HCT116 (cell line): ENCODE data around the gene POLR1A.

ENCODE experiments used
- CEBPB ChIP-seq: IDR thresholded peaks from 2 replicates; pipeline ENCODE4 v1.6.1; 2012; ENCODE audit warnings: low read depth
- FOSL1 ChIP-seq: IDR thresholded peaks from 2 replicates; pipeline ENCODE4 v1.6.1; 2012; ENCODE audit warnings: low read depth
- POLR2A ChIP-seq: IDR thresholded peaks from 2 replicates; pipeline ENCODE4 v1.7.0; 2011; ENCODE audit warnings: borderline replicate concordance; ENCODE audit not compliant: insufficient read depth, insufficient read length; ENCODE audit errors: extremely low read depth
- POLR2AphosphoS5 ChIP-seq: IDR thresholded peaks from 2 replicates; pipeline ENCODE4 v1.6.1; 2011; ENCODE audit warnings: mild to moderate bottlenecking, low read depth, low read length, moderate library complexity
- RAD21 ChIP-seq: IDR thresholded peaks from 2 replicates; pipeline ENCODE4 v1.6.1; 2012; ENCODE audit warnings: low read depth, mild to moderate bottlenecking
- TCF7L2 ChIP-seq: IDR thresholded peaks from 2 replicates; pipeline ENCODE4 v1.7.0; 2011; ENCODE audit warnings: borderline replicate concordance, inconsistent platforms; ENCODE audit not compliant: insufficient read depth, insufficient read length; ENCODE audit errors: extremely low read depth
- TF ChIP-seq, protein P1 (sequence below), 3 experiments: fragments of 200-600 bp in 1 of 3; sonication (generic) in 1 of 3; IDR thresholded peaks in 2 of 3; conservative IDR thresholded peaks in 1 of 3; 2 replicates each; pipeline ENCODE4 v1.5.1; 2012 to 2017; ENCODE audit warnings: low read depth in 2 of 3, low read length in 2 of 3, antibody characterized with exemption in 1 of 3, borderline replicate concordance in 1 of 3, control low read depth in 1 of 3, mild to moderate bottlenecking in 1 of 3, mixed read lengths in 1 of 3, mixed run types in 1 of 3, moderate library complexity in 1 of 3; ENCODE audit not compliant: insufficient read depth in 1 of 3
- TF ChIP-seq, protein P2 (sequence below): IDR thresholded peaks from 2 replicates; pipeline ENCODE4 v1.6.1; 2012
- TF ChIP-seq, protein P3 (sequence below): IDR thresholded peaks from 2 replicates; pipeline ENCODE4 v1.6.1; 2011; ENCODE audit warnings: mild to moderate bottlenecking, low read length, moderate library complexity; ENCODE audit not compliant: insufficient replicate concordance; ENCODE audit errors: extremely low read depth

DNA sequence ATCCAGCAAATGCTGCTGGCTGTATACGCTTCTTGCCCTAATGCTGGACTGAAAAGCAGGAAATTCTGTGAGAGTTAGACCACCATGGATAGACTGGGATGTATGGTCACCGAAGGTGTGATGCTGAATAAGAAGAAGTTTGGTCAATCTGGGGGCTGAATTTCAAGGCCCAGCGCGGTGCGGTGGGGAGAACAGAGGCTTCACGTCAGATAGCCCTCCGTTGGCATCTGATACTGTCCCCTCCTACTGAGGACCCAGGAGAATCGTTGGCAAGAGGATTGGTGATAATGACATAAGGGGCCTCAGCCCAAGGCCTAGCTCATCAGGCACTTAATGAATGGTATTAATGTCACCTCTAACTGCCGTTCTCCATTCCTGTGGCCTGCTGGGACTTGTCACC is 119.6 kb downstream of the POLR1A start:
- TF ChIP-seq RAD21 (no peak), POLR2A (no peak), POLR2AphosphoS5 (no peak), TCF7L2 (no peak), CEBPB (no peak), FOSL1 (no peak)
- TF ChIP-seq, protein P1, sequence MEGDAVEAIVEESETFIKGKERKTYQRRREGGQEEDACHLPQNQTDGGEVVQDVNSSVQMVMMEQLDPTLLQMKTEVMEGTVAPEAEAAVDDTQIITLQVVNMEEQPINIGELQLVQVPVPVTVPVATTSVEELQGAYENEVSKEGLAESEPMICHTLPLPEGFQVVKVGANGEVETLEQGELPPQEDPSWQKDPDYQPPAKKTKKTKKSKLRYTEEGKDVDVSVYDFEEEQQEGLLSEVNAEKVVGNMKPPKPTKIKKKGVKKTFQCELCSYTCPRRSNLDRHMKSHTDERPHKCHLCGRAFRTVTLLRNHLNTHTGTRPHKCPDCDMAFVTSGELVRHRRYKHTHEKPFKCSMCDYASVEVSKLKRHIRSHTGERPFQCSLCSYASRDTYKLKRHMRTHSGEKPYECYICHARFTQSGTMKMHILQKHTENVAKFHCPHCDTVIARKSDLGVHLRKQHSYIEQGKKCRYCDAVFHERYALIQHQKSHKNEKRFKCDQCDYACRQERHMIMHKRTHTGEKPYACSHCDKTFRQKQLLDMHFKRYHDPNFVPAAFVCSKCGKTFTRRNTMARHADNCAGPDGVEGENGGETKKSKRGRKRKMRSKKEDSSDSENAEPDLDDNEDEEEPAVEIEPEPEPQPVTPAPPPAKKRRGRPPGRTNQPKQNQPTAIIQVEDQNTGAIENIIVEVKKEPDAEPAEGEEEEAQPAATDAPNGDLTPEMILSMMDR (IDR thresholded peaks at IDR 0.05 in 2 of 3, conservative IDR thresholded peaks at IDR 0.05 in 1 of 3; ENCODE audit: borderline replicate concordance in 1 of 3, insufficient read depth in 1 of 3, low read depth in 2 of 3, low read length in 2 of 3), result no peak
- TF ChIP-seq, protein P2, sequence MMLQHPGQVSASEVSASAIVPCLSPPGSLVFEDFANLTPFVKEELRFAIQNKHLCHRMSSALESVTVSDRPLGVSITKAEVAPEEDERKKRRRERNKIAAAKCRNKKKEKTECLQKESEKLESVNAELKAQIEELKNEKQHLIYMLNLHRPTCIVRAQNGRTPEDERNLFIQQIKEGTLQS, result no peak
- TF ChIP-seq, protein P3, sequence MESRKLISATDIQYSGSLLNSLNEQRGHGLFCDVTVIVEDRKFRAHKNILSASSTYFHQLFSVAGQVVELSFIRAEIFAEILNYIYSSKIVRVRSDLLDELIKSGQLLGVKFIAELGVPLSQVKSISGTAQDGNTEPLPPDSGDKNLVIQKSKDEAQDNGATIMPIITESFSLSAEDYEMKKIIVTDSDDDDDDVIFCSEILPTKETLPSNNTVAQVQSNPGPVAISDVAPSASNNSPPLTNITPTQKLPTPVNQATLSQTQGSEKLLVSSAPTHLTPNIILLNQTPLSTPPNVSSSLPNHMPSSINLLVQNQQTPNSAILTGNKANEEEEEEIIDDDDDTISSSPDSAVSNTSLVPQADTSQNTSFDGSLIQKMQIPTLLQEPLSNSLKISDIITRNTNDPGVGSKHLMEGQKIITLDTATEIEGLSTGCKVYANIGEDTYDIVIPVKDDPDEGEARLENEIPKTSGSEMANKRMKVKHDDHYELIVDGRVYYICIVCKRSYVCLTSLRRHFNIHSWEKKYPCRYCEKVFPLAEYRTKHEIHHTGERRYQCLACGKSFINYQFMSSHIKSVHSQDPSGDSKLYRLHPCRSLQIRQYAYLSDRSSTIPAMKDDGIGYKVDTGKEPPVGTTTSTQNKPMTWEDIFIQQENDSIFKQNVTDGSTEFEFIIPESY, result no peak
